ENCODE measurements around the gene PSTK. TPM values are rescaled to one million over a fixed set of nuclear protein-coding genes. Genes with fewer than 3 reads are reported as not detected.
A peak's percentile ranks its signal among the peaks of the same experiment; 100 is the strongest.

PSTK gene
- total RNA-seq, 4 donors from 2014 or later = 0.79 to 12.3 (median 1.7) TPM

DNA sequence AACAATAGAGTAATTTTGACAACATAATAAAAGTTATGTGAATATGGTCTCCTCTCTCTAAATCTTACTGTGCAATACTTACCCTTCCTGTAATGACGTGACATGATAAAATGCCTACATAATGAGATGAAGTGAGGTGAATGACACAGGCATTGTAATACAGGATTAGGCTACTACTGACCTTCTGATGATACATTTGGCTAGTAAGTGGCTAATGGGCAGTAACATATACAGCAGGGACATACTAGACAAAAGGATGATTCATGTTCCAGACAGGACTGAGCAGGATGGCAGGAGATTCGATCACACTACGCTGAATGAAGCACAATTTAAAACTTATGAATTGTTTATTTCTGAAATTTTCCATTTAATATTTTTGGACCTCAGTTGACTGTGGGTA, 30.9 kb upstream of the PSTK start:
- no peak overlapping the region for H3K4me3 ChIP-seq
- no peak for TF ChIP-seq POLR2AphosphoS5 (IDR thresholded peaks at IDR 0.05)
- no peak for TF ChIP-seq EP300 (IDR thresholded peaks at IDR 0.05)
- no peak for TF ChIP-seq CTCF (IDR thresholded peaks at IDR 0.05)
- TF ChIP-seq POLR2A (IDR thresholded peaks at IDR 0.05) = no peak
- H3K4me1 ChIP-seq = peaks cover 0 to 22% (median 11%) of the 10 kb centered on the region in 3 donors
- peaks cover 0 to 46% of the 10 kb centered on the region in 2 donors for H3K36me3 ChIP-seq
- no peak for ATAC-seq
- no peaks in the 10 kb centered on the region for H3K9me3 ChIP-seq
- no peaks in the 10 kb centered on the region for H3K27me3 ChIP-seq
- 80 to 100% methylated on average over 2 to 3 of the region's 3 CpGs for WGBS, 2 donors (ENCODE audit: low coverage in 1 of 2)
- H3K27ac ChIP-seq = no peak overlapping the region

GRCh38 chr10:122953902-122954730, 26.1 kb upstream of the PSTK start, which contains the start of gene C10orf88:
TSS of gene C10orf88 (minus strand) at chr10:122954227. CDS start at chr10:122954178, 49 bp downstream.
- peak; percentile 100 for ATAC-seq
- TF ChIP-seq POLR2A (IDR thresholded peaks at IDR 0.05) (no peak), CTCF (IDR thresholded peaks at IDR 0.05) (peak in 1 of 4 experiments; percentile 22), POLR2AphosphoS5 (IDR thresholded peaks at IDR 0.05) (peak; percentile 67), EP300 (IDR thresholded peaks at IDR 0.05) (no peak)
- Histone ChIP-seq H3K4me3 (peak within 1 kb of the TSS; percentile 54 to 87), H3K9me3 (no peaks in the 10 kb centered on the region), H3K27ac (peak within 1 kb of the TSS; percentile 4 to 86 (median 77)), H3K27me3 (no peaks in the 10 kb centered on the region), H3K4me1 (peaks cover 0 to 28% (median 16%) of the 10 kb centered on the region in 3 donors), H3K36me3 (peaks cover 0 to 4% of the 10 kb centered on the region in 2 donors)
- WGBS, 2 donors (ENCODE audit: low coverage in 1 of 2) = 6% methylated on average over 17 of the region's 77 CpGs; no CpG with 5 or more reads in 1 of the 2 donors

DNA sequence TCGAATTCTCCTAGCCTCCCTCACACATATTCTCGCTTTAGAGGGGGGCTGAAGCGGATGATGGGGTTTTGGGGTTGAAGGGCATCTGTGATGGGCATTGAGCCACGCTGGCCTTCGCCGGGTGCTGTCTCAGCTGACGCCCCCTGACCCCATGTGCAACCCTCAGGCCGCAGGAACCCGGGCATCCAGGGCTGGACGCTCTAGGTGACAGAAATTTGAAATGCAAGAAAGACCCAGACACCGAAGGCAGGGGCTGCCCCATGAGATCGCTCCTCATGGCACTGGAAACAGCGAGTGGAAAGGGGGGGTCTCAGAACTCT, 25.5 kb upstream of the PSTK start:
- no peak for TF ChIP-seq POLR2A (IDR thresholded peaks at IDR 0.05)
- no peak for TF ChIP-seq POLR2AphosphoS5 (IDR thresholded peaks at IDR 0.05)
- TF ChIP-seq EP300 (IDR thresholded peaks at IDR 0.05) = no peak
- Histone ChIP-seq H3K27ac (peak overlapping the region in 2 of 4 donors; percentile 80 to 86), H3K9me3 (no peaks in the 10 kb centered on the region), H3K36me3 (no peaks in the 10 kb centered on the region), H3K4me3 (peak overlapping the region in 1 of 2 donors; percentile 87), H3K4me1 (peaks cover 0 to 28% (median 16%) of the 10 kb centered on the region in 3 donors), H3K27me3 (no peaks in the 10 kb centered on the region)
- 69% methylated on average over 3 of the region's 13 CpGs; no CpG with 5 or more reads in 1 of the 2 donors for WGBS, 2 donors (ENCODE audit: low coverage in 1 of 2)
- no peak for ATAC-seq

- H3K27me3 ChIP-seq = no peaks in the 10 kb centered on the region
- no peaks in the 10 kb centered on the region for H3K9me3 ChIP-seq
- 67 to 82% methylated on average over 1 of the region's 1 CpG for WGBS, 2 donors (ENCODE audit: low coverage in 1 of 2)
Measured at GRCh38 chr10:122955892-122956291, 24.3 kb upstream of the PSTK start.

More at GRCh38 chr10:122955892-122956291, 24.3 kb upstream of the PSTK start:
- peaks cover 0 to 28% (median 16%) of the 10 kb centered on the region in 3 donors for H3K4me1 ChIP-seq
- H3K27ac ChIP-seq = no peak overlapping the region
- H3K36me3 ChIP-seq = no peaks in the 10 kb centered on the region
- no peak for TF ChIP-seq POLR2A (IDR thresholded peaks at IDR 0.05)
- TF ChIP-seq CTCF (IDR thresholded peaks at IDR 0.05) = no peak
- no peak for TF ChIP-seq POLR2AphosphoS5 (IDR thresholded peaks at IDR 0.05)
- TF ChIP-seq EP300 (IDR thresholded peaks at IDR 0.05) = no peak
- no peak for ATAC-seq
- H3K4me3 ChIP-seq = no peak overlapping the region
